ENCODE data around the gene PTTG1IP. TPM values are rescaled to one million over a fixed set of nuclear protein-coding genes. Genes with fewer than 3 reads are reported as not detected.

The PTTG1IP gene
- total RNA-seq, 1 experiment from 2014 or later: 96.0 TPM

GRCh38 chr21:44873356-44874239, at the start of gene PTTG1IP (continued):
- TF ChIP-seq ERG (CRISPR knock-in tag; IDR thresholded peaks at IDR 0.05): no peak
- TF ChIP-seq ZNF532 (CRISPR knock-in tag; IDR thresholded peaks at IDR 0.05; ENCODE audit: borderline replicate concordance): no peak
- no peak for TF ChIP-seq SMAD4 (CRISPR knock-in tag; IDR thresholded peaks at IDR 0.05)
- no peak; the same call in 1 of the 2 replicates for TF ChIP-seq ELF4 (CRISPR knock-in tag; IDR thresholded peaks at IDR 0.05; ENCODE audit: low read depth)
- TF ChIP-seq TCF7 (CRISPR knock-in tag; IDR thresholded peaks at IDR 0.05; ENCODE audit: low read depth): no peak
- TF ChIP-seq PREB (CRISPR knock-in tag; IDR thresholded peaks at IDR 0.05; ENCODE audit: borderline replicate concordance): no peak
- no peak for TF ChIP-seq AFF4 (CRISPR knock-in tag; IDR thresholded peaks at IDR 0.05; ENCODE audit: borderline replicate concordance)
- TF ChIP-seq FOXJ3 (CRISPR knock-in tag; IDR thresholded peaks at IDR 0.05; ENCODE audit: borderline replicate concordance): no peak
- TF ChIP-seq ZSCAN18 (CRISPR knock-in tag; IDR thresholded peaks at IDR 0.05): no peak
- TF ChIP-seq FOXP4 (CRISPR knock-in tag; IDR thresholded peaks at IDR 0.05): peak; percentile 80; the same call in 1 of the 2 replicates
- TF ChIP-seq NFATC4 (CRISPR knock-in tag; IDR thresholded peaks at IDR 0.05): no peak
- no peak for TF ChIP-seq CDX4 (CRISPR knock-in tag; IDR thresholded peaks at IDR 0.05; ENCODE audit: borderline replicate concordance)
- TF ChIP-seq RORB (CRISPR knock-in tag; IDR thresholded peaks at IDR 0.05): no peak
- TF ChIP-seq CREB1 (CRISPR knock-in tag; IDR thresholded peaks at IDR 0.05): no peak; the same call in 1 of the 2 replicates
- TF ChIP-seq ZBTB43 (CRISPR knock-in tag; IDR thresholded peaks at IDR 0.05): peak; percentile 93
- TF ChIP-seq NFE2L1 (CRISPR knock-in tag; IDR thresholded peaks at IDR 0.05): peak; percentile 86; the same call in 1 of the 2 replicates
- TF ChIP-seq IRF1 (CRISPR knock-in tag; IDR thresholded peaks at IDR 0.05): 0 out of 2 replicates have a peak, but pooled peaks have one; percentile 10
- peak; percentile 31; the same call in 1 of the 2 replicates for TF ChIP-seq NFYB (CRISPR knock-in tag; conservative IDR thresholded peaks at IDR 0.05; ENCODE audit: low read depth)
- no peak for TF ChIP-seq NR1H2 (CRISPR knock-in tag; IDR thresholded peaks at IDR 0.05)
- TF ChIP-seq ZNF263 (CRISPR knock-in tag; IDR thresholded peaks at IDR 0.05; ENCODE audit: low read depth): no peak
